ENCODE data around the gene CLDN14. TPM values are rescaled to one million over a fixed set of nuclear protein-coding genes. Genes with fewer than 3 reads are reported as not detected.

Gene CLDN14
- total RNA-seq, 1 donor from 2014 or later: not detected

DNA sequence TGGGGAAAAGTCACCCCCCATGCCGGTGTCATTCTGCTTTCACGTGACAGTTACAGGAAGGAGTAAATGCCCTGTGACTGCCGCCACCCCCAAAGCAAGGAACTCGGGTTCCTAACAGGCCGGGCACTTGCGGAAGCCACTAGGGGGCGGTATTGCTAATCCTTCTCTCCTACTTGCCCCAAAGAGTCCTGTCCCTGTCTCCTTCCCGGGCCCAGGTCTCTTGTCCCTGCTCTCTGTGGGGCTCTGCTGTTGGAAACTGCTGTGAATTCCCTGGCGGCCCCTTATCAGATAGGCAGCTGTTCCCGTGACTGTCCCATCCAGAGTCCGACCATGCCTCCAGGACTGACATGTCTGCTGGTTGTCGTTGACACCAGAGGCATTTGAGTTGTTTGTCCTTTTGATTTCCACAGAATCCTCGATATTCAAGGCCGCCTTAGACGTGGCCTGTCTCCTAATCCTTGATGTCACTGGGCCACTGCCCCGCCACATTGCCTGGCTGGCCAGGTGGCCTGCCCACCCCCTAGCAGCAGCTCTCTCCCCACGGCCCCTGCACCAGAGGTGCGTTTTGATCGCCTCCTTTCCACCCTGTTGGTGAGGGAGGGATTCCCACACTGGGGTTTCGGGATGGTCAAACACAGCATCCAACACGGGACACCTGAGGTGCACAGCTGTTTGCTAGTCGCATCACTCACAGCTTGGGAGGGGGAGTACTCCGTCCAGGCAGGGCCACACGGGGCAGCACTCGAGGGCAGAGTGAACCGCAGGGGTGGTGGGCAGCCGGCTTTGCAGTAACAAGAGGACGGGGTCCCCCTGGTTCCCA lies 57.4 kb downstream of the CLDN14 start:
- DNase-seq (ENCODE audit: missing footprints) (no peak), ATAC-seq (peak; percentile 42)
- intact Hi-C loops (cut with DNase I): loop anchor here (5.0 kb wide), 1 partner anchor 500 kb away; no protein-coding TSS in a partner anchor

- ATAC-seq: no peak
- no peak for DNase-seq (ENCODE audit: missing footprints)
- intact Hi-C loops (cut with DNase I): loop anchor here (5.0 kb wide), 1 partner anchor 502 kb away; no protein-coding TSS in a partner anchor
Measured at GRCh38 chr21:36420571-36421339, 59.2 kb downstream of the CLDN14 start.

DNA sequence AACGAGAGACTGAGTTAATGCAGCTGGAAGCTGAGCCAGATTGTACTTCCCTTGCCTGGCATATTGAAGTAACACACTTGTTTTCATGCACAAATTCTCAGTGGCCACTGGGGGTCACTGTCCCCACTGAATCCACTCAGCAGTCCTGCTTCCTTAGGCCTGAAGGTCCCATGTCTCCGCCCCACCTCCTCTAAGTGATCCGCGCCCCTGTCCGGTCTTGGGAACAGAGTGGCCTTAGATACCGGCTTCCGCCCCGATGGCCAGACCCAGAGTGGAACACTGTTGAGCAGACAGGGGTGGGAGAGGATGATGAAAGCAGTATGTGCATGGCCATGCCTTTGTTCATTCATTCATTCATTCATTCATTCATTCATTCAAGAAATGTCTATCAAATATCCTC lies 59.9 kb downstream of the CLDN14 start:
- DNase-seq (ENCODE audit: missing footprints) (peak; percentile 83), ATAC-seq (peak; percentile 91)
- intact Hi-C loops (cut with DNase I): loop anchor here (5.0 kb wide), 1 partner anchor 502 kb away; no protein-coding TSS in a partner anchor

DNA sequence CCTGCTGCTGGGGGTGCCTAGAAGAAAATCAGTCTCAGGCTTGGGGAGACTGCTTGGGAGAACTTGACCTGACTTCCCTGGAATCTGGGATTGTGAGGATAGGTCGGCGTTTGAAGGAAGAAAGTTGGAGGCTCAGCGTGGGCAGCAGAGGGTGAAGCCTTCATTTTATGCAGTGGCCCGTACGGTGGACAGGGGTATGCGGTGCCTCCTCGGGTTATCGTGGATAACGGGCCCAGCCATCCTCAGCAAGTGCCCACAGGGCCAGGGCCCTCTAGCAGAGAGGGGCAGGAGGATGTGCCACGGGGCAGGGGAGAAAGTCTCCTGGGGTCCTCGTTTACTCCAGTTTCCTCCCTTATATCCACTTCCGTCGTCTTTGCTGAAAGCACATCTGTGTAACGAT lies 60.7 kb downstream of the CLDN14 start:
- ATAC-seq: no peak
- intact Hi-C loops (cut with DNase I): no loop called here
- no peak for DNase-seq (ENCODE audit: missing footprints)

DNA sequence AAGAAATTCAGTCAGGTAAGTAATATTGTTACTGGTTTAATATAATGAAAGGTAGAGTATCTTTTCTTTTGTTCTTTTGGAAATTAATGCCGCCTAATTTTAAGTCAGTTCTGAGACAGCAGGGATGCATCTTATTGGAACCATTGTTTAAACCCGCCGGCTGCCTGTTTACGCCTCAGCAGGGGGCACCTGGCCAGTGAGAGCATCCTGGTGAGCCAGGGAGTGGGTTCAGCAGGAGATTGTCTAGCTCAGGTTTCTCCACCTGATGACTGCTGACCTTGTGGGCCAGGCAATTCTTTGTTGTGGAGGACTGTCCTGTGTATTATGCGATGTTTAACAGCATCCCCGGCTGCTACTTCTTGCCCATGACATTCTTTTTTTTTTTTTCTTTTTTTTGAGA lies 64.5 kb downstream of the CLDN14 start:
- DNase-seq (ENCODE audit: missing footprints): no peak
- ATAC-seq: no peak
- intact Hi-C loops (cut with DNase I): no loop called here

GRCh38 chr21:36412916-36413315 lies 67.0 kb downstream of the CLDN14 start:
- ATAC-seq (no peak), DNase-seq (ENCODE audit: missing footprints) (no peak)
- intact Hi-C loops (cut with DNase I): no loop called here

- no peak for DNase-seq (ENCODE audit: missing footprints)
- intact Hi-C loops (cut with DNase I): no loop called here
- ATAC-seq: no peak
Measured at GRCh38 chr21:36411301-36411700, 68.6 kb downstream of the CLDN14 start.

Other genes starting within 250 kb of the CLDN14 start
- gene MORC3, start 159.9 kb downstream of the CLDN14 start, total RNA-seq: 21.6 TPM
- gene CHAF1B, start 94.7 kb downstream of the CLDN14 start, total RNA-seq: 1.3 TPM
- gene SIM2, start 219.0 kb upstream of the CLDN14 start, total RNA-seq: not detected